Smooth muscle cell of the brain vasculature (primary cell): ENCODE data around the gene WARS2.

Experiments
- DNase-seq: peaks from one replicate; pipeline ENCODE4 v3.0.0-alpha.2; 2012; ENCODE audit warnings: low read depth, low spot score

WARS2 gene

DNA sequence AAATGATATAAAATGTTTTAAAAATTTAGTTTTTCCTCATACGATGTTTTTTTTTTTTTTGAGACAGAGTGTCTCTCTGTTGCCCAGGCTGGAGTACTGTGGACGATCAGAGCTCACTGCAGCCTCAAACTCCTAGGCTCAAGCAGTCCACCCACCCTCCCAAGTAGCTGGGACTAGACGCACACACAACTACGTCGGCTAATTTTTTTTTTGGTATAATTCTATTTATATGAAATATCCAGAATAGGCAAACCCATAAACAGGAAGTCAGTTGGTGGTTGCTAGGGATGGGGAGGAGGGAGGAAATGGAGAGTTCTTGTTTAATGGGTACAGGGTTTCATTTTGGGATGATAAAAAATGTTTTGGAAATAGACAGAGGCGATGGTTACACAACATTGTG, 56.5 kb downstream of the WARS2 start:
- DNase-seq: no peak

DNA sequence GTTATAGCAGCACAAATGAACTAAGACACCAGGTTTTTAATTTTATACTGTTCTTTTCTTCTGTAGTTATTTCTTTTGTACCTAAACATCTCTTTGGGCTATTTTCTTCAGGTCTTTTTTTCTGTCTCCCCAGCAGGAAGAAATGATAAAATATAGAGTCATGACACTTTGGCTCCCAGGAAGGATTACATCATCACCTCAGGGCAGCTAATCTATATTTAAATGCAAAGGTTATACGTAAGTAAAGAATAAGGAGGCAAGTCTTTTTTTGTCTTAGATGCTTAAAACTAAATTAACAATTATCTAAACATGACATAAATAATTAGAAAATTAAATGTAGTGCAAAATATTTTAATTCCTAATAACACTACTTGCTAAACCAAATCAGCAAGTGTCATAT, 57.0 kb downstream of the WARS2 start:
- DNase-seq: no peak

DNA sequence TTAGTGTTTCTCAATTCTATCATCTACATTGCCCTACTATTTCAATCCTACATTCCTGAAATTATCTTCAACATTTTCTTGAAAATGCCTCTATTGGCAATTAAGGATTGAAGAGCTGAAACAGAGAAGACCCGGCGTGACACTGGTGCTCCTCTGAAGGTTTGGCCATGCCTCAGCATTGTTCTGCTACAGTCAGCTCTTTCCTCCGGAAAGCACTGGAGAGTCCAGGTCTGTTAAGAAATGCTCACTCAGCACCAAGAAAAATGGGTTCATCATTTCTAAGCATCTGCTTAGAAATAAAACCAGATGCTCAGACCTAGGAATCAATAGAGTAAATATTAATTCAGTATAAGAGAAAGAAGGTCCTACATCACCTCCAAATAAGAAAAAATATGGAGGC, 58.8 kb downstream of the WARS2 start:
- DNase-seq: no peak

DNA sequence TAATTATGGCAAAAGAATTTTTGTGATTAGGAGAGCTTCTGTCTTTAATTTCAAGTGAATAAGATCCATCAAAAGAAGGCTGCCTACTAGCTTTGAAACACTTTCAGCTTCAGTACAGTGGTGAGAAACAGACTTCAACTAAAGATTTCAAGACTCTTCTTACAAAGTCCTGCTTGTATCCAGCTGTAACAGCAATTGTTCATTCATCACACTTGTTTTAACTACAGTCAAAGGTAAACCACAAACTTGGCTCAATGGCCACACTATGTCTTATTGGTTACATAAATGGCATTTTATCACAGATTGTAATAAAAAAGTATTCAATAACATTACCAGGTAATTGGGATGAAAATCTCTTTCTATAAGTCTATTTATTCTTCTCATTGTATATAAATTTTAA, 59.2 kb downstream of the WARS2 start:
- no peak for DNase-seq

DNA sequence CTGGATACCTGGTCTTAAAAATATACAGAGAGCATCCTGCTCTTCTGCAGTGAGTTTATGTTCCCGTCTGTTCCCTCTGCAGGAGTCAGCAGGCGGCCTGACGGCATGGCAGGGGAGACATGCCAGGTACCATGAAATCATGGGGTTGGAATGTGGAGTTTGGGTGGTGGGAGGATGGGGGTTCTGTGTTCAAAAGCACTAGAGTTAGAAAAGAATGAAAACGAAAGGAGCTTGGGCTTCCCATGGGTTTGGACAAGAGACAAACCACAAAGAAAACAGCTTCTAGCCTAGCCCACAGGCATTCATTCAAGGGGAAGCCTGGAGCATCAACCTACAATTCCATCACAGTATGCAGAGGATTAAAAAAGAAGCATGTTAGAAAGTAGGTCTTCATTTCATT, 59.9 kb downstream of the WARS2 start:
- DNase-seq: peak; percentile 93

DNA sequence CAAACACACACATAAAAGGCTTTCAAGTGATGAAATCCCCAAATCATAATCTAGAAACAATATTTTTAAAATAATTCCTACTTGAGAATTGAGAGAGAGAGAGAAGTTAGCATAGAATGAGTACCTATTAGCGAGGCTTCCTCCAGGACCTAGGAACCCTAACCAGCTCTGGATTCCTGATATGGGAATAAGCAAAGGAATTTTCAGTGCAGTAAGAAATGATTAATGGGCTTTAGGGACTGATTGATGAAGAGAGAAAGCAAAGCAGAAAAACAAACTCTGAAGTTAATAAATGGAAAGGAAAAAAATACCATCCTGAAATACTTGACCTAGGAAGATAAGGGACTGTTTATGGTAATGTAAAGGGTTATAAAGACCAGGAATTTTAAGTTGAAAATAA, 60.6 kb downstream of the WARS2 start:
- no peak for DNase-seq

DNA sequence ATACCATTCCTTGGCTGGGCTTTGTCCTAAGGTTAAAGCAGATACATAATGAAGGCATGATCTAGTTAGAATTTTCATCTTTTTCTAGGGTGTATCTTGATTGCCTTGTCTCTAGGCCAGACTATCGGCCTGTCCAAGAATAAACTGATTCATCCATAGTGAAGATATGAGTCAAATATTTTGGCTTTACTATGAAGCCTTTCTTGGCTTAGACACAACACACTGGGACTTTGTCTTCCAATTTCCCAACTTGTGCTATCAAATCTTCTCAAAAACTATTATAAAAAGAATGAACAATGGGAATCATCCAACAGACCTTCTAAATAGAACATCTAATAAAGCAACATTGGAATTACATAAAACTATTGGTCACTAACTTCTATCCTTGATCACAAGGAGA, 64.8 kb downstream of the WARS2 start:
- DNase-seq: no peak

DNA sequence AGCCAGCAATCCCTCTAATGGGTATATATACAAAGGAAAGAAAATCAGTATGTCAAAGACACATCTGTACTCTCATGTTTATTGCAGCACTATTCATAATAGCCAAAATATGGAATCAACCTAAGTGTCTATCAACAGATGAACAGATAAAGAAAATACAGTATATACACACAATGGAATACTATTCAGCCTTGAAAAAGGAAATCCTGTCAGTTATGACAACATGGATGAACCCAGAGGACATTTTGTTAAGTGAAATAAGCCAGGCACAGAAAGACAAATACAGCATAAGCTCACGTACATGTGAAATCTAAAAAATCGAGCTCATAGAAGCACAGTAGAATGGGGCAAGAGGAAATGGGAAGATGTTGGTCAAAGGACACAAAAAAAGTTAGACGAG, 69.1 kb downstream of the WARS2 start:
- no peak for DNase-seq

DNA sequence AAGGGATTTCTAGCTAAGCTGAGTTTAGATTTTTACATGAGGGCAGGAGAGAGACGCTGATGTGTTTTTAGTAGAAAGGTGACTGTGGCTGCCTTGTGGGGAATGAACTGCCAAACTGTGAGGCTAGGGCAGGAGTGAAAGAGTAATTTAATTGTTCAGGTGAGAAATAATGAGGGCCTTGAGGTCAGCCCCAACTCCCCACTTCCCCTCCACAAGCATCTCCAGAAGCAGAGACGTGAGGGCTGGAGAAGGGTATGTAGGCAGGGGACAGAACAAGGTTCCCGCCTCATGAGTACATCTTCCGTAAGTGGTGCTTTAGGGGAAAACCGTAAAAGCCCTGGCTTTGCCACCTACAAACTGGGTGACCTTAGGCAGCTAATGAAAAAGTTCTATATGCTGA, 70.8 kb downstream of the WARS2 start:
- DNase-seq: no peak

DNA sequence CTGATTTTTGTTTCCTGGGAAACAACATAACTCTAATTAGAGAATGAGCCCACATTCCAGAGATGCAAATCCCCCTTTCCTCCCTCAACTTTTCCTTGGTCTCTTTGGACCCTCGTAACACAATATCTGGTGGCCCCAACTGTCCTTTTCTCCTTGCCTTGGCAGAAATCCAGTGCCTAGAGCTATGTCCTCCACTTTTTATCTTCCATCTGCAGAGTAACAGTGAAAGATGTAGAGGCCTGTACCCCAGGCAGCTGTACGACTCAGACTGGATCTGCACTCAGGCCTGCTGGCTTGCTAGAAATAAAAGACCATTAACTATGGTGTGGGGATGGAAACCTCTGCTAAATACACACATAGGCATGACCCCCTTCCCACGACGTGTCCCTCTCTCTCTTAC, 72.0 kb downstream of the WARS2 start:
- DNase-seq: no peak

DNA sequence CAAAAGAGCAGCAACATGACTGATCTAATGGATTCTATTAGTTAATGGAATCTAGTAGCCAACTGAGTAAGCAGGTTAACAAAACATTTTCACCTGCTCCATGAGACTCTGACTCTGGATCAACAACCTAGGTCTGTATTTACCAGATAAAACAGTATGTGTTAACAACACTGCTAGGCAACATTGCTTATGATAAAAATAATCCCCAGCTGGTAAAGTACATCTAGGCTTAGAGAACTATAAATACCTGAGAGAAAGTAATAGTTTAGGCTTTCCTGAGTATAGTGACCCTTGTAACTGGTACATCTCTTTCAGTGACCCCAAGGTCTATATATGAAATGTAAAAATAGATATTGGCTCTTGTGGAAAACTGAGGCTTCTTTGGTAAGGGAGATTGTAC, 78.8 kb downstream of the WARS2 start:
- DNase-seq: no peak

DNA sequence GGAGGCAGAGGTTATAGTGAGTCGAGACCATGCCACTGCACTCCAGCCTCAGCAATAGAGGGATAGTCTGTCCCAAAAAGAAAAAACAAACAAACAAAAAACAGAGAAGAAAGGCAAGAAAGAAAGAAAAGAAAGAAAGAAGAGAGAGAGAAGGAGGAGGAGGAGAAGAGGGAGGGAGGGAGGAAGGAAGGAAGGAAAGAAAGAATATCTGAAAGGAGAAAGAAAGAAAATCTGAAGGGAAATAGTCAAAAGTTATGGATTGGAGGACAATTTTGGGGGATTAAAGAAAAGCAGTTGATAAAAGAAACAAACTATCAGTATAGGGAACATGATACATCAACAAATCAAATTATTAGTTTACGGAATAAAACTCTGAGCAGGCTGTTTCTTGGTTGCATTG, 84.9 kb downstream of the WARS2 start:
- DNase-seq: no peak

DNA sequence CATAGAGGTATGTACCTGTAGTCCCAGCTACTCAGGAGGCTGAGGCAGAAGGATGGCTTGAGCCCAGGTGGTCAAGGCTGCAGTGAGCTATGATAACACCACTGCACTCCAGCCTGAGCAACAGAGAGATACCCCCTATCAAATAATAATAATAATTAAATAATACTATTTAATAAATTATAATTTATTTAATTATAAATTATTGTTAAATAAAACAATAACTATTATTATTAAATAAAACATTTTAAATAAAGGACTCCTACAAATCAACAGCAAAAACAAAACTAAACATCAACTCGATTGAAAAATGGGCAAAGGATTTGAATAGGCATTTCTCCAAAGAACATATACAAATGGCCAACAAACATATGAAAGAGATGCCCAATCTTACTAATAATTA, 86.5 kb downstream of the WARS2 start:
- no peak for DNase-seq

DNA sequence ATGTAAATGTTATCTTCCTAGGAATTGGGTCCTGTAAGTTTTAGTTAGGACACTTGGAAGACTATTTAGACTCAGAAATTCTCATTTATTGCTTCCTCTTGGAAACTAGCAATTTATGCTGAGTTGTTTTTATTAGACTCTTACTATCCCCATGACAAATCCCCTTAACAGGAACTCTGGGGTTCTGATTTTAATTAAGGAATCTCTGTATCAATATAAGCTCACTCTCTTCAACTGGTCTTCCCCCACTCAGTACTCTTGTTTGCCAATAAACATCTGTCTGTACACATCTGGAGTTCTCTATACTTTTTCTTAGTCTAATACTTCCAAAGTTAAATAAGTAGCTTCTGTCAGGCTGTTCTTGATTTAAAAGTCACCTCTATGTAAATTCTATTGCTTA, 88.2 kb downstream of the WARS2 start:
- no peak for DNase-seq

DNA sequence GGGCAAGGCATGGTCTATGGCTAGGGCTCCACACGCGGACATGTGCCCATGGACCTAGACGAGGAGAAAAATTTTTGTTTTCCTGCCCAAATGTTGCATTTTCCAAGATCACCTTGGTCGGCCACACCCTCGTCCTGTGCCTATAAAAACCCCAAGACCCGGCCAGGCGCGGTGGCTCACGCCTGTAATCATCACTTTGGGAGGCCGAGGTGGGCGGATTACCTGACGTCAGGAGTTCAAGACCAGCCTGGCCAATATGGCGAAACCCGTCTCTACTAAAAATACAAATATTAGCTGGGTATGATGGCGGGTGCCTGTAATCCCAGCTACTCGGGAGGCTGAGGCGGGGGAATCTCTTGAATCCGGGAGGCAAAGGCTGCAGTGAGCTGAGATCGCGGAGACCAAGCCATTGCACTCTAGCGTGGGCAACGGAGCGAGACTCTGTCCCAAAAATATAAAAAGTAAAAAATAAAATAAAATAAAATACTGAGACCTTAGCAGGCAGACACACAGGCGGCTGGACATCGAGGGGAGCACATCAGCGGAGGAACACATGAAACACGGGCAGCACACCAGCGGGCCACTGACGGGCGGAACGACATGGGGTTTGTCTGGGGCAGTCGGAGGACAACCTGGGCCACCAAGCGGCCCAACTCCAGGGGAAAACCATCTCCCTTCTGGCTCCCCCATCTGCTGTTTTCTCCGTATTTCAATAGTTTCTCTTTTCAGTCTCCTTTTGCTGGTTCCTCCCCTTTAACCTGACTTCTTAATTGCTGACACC, 91.6 kb downstream of the WARS2 start:
- no peak for DNase-seq

DNA sequence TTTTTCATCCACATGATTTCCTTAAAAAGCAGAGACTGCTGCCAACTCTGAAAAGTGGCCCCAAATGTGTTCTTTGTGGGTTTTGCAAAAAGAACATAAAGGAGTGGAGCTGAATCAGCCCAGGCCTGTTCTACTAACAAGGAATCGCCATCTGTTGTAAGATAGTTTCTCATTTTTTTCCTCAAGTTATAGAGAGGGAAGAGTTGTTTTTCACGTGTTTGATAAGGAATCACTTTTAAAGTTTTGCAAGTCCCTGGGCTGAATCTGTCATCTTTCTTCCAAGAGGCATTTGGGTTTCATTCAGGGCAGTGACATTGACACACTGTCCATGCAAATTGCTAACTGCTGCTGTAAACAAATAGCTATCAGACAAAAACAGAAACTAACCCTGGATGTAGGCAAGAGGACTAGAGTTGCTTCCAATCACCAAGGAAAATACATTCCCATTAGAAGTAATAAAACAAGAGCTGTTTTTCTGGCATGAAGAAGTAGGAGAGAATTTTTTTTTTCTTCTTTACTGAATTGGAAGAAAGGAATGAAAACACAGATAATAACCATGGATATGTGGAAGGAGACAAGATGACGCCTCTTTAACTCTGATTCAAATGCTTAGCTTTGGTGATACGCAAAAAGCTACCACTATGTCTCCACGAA, 93.5 kb downstream of the WARS2 start:
- DNase-seq: no peak

DNA sequence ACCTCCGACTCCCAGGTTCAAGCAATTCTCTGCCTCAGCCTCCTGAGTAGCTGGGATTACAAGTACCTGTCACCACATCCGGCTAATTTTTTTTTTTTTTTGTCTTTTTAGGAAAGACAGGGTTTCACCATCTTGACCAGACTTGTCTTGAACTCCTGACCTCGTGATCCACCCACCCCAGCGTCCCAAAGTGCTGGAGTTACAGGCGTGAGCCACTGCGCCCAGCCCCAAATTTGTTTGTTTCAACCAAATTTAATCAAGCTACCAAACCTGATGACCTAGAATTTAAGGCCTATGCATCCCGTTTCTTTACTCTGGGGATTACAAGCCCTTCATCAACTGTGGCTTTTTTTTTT, 94.0 kb downstream of the WARS2 start:
- DNase-seq: no peak

DNA sequence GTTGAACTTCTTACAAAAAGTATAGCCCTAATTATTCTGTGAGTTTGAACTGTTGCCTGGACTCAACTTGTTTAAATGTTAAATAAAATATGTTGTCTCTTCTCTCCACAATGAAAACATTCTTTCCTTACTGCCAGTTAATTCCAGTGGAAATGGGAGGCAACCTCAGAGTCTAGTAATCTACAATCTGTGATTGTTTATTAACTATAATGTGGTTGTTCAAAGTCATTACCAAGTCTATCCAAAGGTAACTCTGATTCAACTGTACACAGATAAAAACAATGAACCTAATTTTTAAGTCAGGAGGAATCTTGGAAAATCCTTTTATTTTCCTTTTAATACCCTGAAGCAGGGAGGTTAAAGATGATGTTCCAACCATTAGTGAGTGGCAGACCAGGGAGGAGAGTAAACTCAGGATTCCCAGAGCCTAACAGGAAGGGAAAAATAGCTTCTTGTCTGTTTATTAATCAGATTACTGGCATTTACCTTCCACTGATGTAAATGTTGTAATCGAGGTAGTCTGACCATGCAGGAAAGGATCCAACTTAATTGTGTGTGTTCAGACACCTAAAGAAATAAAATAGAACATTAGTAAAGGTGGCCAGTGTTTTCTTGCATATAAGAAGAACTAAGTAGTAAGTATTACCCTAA, 95.2 kb downstream of the WARS2 start:
- no peak for DNase-seq

DNA sequence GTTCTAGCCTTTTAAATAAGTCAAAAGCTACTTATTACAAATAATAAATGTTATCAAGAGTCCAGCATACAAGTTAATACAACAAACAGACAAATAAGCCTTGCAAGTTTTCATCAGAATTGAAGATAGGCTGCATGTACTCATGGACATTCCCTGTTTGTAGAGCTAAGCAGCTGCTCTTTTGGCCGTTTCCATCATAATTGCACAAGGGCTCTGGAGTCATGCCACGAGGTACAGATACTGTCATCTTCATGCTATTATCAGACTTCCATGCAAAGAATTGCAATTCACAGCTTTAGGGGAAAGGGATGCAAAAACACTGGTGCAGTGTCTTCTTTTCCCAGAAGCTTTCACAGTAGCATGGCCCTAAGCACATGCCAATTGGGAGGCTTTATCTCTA, 99.5 kb downstream of the WARS2 start:
- no peak for DNase-seq

DNA sequence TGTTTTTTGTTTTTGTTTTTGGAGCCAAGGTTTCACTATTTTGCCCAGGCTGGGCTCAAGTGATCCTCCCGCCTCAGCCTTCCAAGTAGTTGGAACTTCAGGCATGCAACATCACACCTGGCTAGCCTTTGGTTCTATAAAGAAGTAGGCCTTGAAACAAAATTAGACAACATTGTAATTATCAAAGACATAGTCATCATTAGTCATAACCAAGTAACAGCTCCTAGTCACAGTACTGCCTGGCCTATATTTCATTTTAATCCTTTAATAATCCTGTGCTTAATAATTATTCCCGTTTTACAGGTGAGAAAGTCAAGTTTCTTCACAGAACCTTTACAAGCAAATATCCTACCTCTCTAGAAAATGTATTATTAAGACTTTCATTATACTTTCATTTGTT, 100.0 kb downstream of the WARS2 start:
- no peak for DNase-seq

DNA sequence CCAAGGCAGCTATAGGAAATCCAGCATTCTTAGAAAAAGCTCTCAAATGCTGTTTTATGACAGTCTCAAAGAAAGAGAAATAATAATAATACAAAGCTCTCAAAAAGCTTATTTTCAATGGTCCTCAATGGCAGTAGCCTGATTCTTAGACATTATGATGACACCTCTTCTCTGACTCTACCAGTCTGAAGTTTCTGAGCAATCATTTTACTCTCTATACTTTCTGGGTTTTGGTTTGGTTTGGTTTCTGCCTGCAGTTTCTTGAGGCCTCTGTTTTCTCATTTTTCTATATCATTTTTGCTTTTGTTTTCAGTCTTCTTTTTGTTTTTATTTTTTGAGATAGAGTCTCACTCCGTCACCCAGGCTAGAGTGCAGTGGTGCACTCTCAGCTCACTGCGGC, 102.1 kb downstream of the WARS2 start:
- DNase-seq: no peak

DNA sequence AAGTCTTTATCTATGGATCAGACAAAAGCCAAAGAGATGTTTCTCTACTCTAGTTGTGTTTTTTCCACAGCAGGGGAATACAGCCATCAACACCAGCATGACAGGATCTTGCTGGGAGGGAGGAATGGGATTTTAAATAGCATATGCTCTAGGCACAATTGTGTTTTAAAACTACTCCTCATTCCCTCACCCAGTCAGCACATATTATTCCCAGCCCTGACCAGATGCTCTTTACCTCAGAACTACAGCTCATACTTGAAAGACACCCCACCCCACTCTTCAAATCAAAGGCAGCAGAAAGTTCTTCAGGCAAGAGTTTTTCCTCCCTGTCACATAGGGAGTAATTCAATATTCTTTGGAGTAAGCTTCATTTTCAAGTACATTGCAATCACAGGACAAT, 106.1 kb downstream of the WARS2 start:
- DNase-seq: no peak

DNA sequence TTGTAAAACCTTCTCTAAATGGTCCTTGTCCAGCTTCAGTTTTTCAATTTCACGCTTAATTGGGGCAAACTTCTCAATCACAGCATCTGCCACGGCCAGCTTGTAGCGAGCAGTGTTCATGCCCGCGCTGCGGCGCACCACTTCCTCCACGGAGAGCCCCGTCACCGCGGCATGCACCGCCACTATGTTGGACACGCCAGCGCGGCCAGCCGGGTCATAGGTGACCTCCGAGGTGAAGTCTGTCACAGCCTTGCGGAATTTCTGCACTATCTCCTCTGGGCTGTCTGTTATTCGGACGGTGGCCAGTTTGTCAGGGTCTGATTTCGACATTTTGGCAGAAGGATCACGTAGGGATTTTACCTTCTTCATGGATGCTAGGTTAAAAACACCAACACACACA, 107.5 kb downstream of the WARS2 start:
- no peak for DNase-seq
